ENCODE measurements around the gene C9orf78. TPM values are rescaled to one million over a fixed set of nuclear protein-coding genes. Genes with fewer than 3 reads are reported as not detected.

C9orf78 gene
- total and polyA plus RNA-seq, 4 donors = 31.1 to 84.2 (median 50.9) TPM

GRCh38 chr9:129838707-129839259 is 3.7 kb upstream of the C9orf78 start:
- H3K27ac ChIP-seq (ENCODE audit: low read depth in 1 of 2, low read length in 2 of 2) = no peak overlapping the region

DNA sequence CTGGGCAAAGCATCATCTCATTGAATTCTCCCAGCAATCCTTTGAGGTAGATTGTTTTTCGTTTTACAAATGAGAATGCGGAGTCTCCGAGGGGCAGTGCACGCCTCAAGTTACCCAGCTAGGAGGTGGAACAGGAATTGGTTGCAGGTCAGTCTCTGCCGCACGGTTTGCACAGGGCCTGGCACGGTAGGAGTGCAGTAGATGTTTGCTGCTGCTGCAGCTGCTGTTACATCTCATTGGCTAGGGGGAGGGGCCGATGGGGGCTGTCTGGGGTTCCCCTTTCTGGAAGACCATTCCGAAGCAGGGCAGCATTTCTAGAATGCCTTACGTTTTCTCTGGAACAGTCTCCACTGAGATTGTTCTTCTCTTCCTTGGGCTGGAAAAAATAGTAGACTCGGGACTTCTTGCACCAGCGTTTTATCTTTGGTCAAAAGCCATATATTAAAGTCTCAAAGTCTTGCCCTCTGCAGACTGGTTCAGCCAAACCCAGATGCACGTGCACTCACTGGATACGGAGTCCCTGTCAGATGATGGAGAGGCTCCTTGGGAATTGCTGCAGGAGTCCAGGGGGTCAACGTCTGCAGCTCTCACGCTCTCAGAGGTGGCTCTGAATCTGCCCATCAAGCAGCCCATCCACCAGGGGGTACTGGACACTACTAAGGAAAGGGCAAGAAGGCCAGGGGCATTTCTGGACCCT is 1.4 kb upstream of the C9orf78 start:
- H3K9ac ChIP-seq (ENCODE audit: low read depth in 1 of 2, low read length in 2 of 2) = peak overlapping the region; percentile 76 to 84
- 64% methylated on average over 16 of the region's 16 CpGs for WGBS
- DNase-seq (ENCODE audit: low spot score) = no peak

More at GRCh38 chr9:129838707-129839259, 3.7 kb upstream of the C9orf78 start:
- TF ChIP-seq FOXA2 (IDR thresholded peaks at IDR 0.05) = no peak
- TF ChIP-seq SP1 (IDR thresholded peaks at IDR 0.05) = no peak
- TF ChIP-seq HNF4A (conservative IDR thresholded peaks at IDR 0.05) = no peak
- no peak for TF ChIP-seq EGR1 (IDR thresholded peaks at IDR 0.05; ENCODE audit: low read depth in 2 of 2)
- no peak for TF ChIP-seq TAF1 (conservative IDR thresholded peaks at IDR 0.05)
- TF ChIP-seq RXRA (IDR thresholded peaks at IDR 0.05) = no peak
- TF ChIP-seq GABPA (IDR thresholded peaks at IDR 0.05 in 1 of 2, conservative IDR thresholded peaks at IDR 0.05 in 1 of 2) = no peak
- Histone ChIP-seq H3K27me3 (ENCODE audit: control insufficient read depth in 4 of 4, insufficient read depth in 4 of 4, low read length in 3 of 4) (no peaks in the 10 kb centered on the region), H3K4me3 (ENCODE audit: low read depth in 1 of 3, low read length in 3 of 3) (no peak overlapping the region), H3K36me3 (ENCODE audit: control insufficient read depth in 4 of 4, insufficient read depth in 3 of 4, low read depth in 1 of 4, low read length in 3 of 4) (peaks cover 0 to 2% (median 0%) of the 10 kb centered on the region in 4 donors), H3K4me1 (ENCODE audit: control insufficient read depth in 4 of 4, insufficient read depth in 4 of 4, low read length in 3 of 4) (peaks cover 0 to 20% (median 17%) of the 10 kb centered on the region in 4 donors), H3K9me3 (ENCODE audit: control insufficient read depth in 4 of 4, low read length in 3 of 4) (no peaks in the 10 kb centered on the region), H3K9ac (ENCODE audit: low read depth in 1 of 2, low read length in 2 of 2) (no peak overlapping the region)
- DNase-seq (ENCODE audit: low spot score) = no peak
- WGBS = 91% methylated on average over 12 of the region's 12 CpGs

More for the DNA sequence above, 1.4 kb upstream of the C9orf78 start:
- H3K4me3 ChIP-seq (ENCODE audit: low read depth in 1 of 3, low read length in 3 of 3) = peak overlapping the region; percentile 56 to 94 (median 86)
- H3K27me3 ChIP-seq (ENCODE audit: control insufficient read depth in 4 of 4, insufficient read depth in 4 of 4, low read length in 3 of 4) = no peaks in the 10 kb centered on the region
- H3K27ac ChIP-seq (ENCODE audit: low read depth in 1 of 2, low read length in 2 of 2) = no peak overlapping the region
- H3K4me1 ChIP-seq (ENCODE audit: control insufficient read depth in 4 of 4, insufficient read depth in 4 of 4, low read length in 3 of 4) = peaks cover 0 to 24% (median 19%) of the 10 kb centered on the region in 4 donors
- peaks cover 1 to 12% (median 12%) of the 10 kb centered on the region in 4 donors for H3K36me3 ChIP-seq (ENCODE audit: control insufficient read depth in 4 of 4, insufficient read depth in 3 of 4, low read depth in 1 of 4, low read length in 3 of 4)
- H3K9me3 ChIP-seq (ENCODE audit: control insufficient read depth in 4 of 4, low read length in 3 of 4) = no peaks in the 10 kb centered on the region
- TF ChIP-seq, protein P1, sequence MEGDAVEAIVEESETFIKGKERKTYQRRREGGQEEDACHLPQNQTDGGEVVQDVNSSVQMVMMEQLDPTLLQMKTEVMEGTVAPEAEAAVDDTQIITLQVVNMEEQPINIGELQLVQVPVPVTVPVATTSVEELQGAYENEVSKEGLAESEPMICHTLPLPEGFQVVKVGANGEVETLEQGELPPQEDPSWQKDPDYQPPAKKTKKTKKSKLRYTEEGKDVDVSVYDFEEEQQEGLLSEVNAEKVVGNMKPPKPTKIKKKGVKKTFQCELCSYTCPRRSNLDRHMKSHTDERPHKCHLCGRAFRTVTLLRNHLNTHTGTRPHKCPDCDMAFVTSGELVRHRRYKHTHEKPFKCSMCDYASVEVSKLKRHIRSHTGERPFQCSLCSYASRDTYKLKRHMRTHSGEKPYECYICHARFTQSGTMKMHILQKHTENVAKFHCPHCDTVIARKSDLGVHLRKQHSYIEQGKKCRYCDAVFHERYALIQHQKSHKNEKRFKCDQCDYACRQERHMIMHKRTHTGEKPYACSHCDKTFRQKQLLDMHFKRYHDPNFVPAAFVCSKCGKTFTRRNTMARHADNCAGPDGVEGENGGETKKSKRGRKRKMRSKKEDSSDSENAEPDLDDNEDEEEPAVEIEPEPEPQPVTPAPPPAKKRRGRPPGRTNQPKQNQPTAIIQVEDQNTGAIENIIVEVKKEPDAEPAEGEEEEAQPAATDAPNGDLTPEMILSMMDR (IDR thresholded peaks at IDR 0.05; ENCODE audit: low read depth, low read length, missing input control) = no peak
- no peak for TF ChIP-seq EGR1 (IDR thresholded peaks at IDR 0.05; ENCODE audit: low read depth in 2 of 2)
- no peak for TF ChIP-seq RAD21 (IDR thresholded peaks at IDR 0.05)
- TF ChIP-seq GABPA (IDR thresholded peaks at IDR 0.05 in 1 of 2, conservative IDR thresholded peaks at IDR 0.05 in 1 of 2) = no peak
- no peak for TF ChIP-seq YY1 (IDR thresholded peaks at IDR 0.05)
- no peak for TF ChIP-seq HNF4G (IDR thresholded peaks at IDR 0.05)
- no peak for TF ChIP-seq RXRA (IDR thresholded peaks at IDR 0.05)
- TF ChIP-seq FOXA1 (IDR thresholded peaks at IDR 0.05) = no peak
- no peak for TF ChIP-seq NR2F2 (IDR thresholded peaks at IDR 0.05)
- no peak for TF ChIP-seq JUND (IDR thresholded peaks at IDR 0.05)
- no peak for TF ChIP-seq REST (IDR thresholded peaks at IDR 0.05)
- TF ChIP-seq, protein P2, sequence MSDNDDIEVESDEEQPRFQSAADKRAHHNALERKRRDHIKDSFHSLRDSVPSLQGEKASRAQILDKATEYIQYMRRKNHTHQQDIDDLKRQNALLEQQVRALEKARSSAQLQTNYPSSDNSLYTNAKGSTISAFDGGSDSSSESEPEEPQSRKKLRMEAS (IDR thresholded peaks at IDR 0.05) = no peak
- no peak for TF ChIP-seq ATF3 (IDR thresholded peaks at IDR 0.05)
- TF ChIP-seq TAF1 (conservative IDR thresholded peaks at IDR 0.05) = no peak
- TF ChIP-seq HNF4A (conservative IDR thresholded peaks at IDR 0.05) = no peak

Measured in liver (tissue), 9 donors.